H1 (cell line): Measurements from ENCODE around the gene RBFOX1. TPM values are rescaled to one million over a fixed set of nuclear protein-coding genes. Genes with fewer than 3 reads are reported as not detected.

Experiments
- CTCF ChIA-PET: fragments of 300-600 bp; sonication (Branson Sonifier 250); formaldehyde crosslinking; loops from one replicate; lab custom pipeline; 2021; ENCODE audit not compliant: partially characterized antibody; lab: Charles Lee
- POLR2A ChIA-PET: fragments of 300-600 bp; sonication (Branson Sonifier 250); formaldehyde crosslinking; loops from one replicate; lab custom pipeline; 2021; ENCODE audit warnings: inconsistent platforms; ENCODE audit not compliant: partially characterized antibody; lab: Charles Lee
- DNase-seq, 2 experiments: peaks; one replicate each; pipeline versions ENCODE4 v3.0.0 to v3.0.0-alpha.2; 2010 to 2022; ENCODE audit warnings: low spot score in 2 of 2, low read depth in 1 of 2, mixed read lengths in 1 of 2
- FAIRE-seq: peaks from 2 replicates; lab custom pipeline; 2011; peaks lifted over from hg19 to GRCh38; lab: Jason Lieb, UNC
- H2AFZ ChIP-seq: 2 replicates; pipeline ENCODE4 v1.8.1; 2012; ENCODE audit warnings: low read length, inconsistent platforms
- H2AK5ac ChIP-seq: 2 replicates; pipeline ENCODE4 v1.6.1; 2013; ENCODE audit warnings: low read depth, low read length
- H2BK120ac ChIP-seq: replicated peaks from 2 replicates; pipeline ENCODE3; 2013; ENCODE audit warnings: low read depth, low read length, inconsistent platforms
- H2BK12ac ChIP-seq: 2 replicates; pipeline ENCODE4 v1.6.1; 2013; ENCODE audit warnings: low read depth, low read length
- H2BK15ac ChIP-seq: 2 replicates; pipeline ENCODE4 v1.6.1; 2013; ENCODE audit warnings: low read length
- H2BK20ac ChIP-seq: 2 replicates; pipeline ENCODE4 v1.6.1; 2013; ENCODE audit warnings: low read length
- H2BK5ac ChIP-seq: 2 replicates; pipeline ENCODE4 v1.6.1; 2013; ENCODE audit warnings: low read depth, low read length
- H3K14ac ChIP-seq: 2 replicates; pipeline ENCODE4 v1.6.1; 2013; ENCODE audit warnings: inconsistent platforms; ENCODE audit not compliant: insufficient read length
- H3K18ac ChIP-seq: 2 replicates; pipeline ENCODE4 v1.6.1; 2013; ENCODE audit warnings: low read length; ENCODE audit errors: extremely low read depth
- H3K23ac ChIP-seq: 2 replicates; pipeline ENCODE4 v1.6.1; 2013; ENCODE audit warnings: inconsistent platforms; ENCODE audit not compliant: insufficient read length
- H3K23me2 ChIP-seq: 2 replicates; pipeline ENCODE4 v1.6.1; 2013; ENCODE audit warnings: low read depth, low read length
- H3K27ac ChIP-seq: 2 replicates; pipeline ENCODE4 v1.6.1; 2011; ENCODE audit warnings: low read depth, low read length, inconsistent platforms
- H3K27me3 ChIP-seq, 4 experiments: replicated peaks in 1 of 4; 1 replicate in 1 of 4; 2 replicates in 3 of 4; pipeline versions ENCODE4 v1.6.1 to v1.8.1; 2011 to 2013; ENCODE audit warnings: low read length in 3 of 4, mild to moderate bottlenecking in 3 of 4, inconsistent platforms in 2 of 4, mixed read lengths in 2 of 4, moderate library complexity in 1 of 4; ENCODE audit not compliant: control insufficient read depth in 3 of 4, insufficient read depth in 3 of 4; ENCODE audit errors: extremely low read depth in 1 of 4
- H3K36me3 ChIP-seq, 4 experiments: 2 replicates each; pipeline versions ENCODE4 v1.6.1 to v1.8.1; 2011 to 2013; ENCODE audit warnings: mild to moderate bottlenecking in 4 of 4, low read length in 3 of 4, moderate library complexity in 2 of 4, control low read depth in 1 of 4, inconsistent platforms in 1 of 4; ENCODE audit not compliant: insufficient read depth in 4 of 4, control insufficient read depth in 2 of 4
- H3K4ac ChIP-seq: replicated peaks from 2 replicates; pipeline ENCODE3; 2013; ENCODE audit warnings: low read length, low read depth, mixed read lengths, inconsistent platforms; ENCODE audit not compliant: insufficient read length
- H3K4me1 ChIP-seq, 4 experiments: replicated peaks in 1 of 4; 1 replicate in 1 of 4; 2 replicates in 3 of 4; pipeline versions ENCODE4 v1.6.1 to v1.8.1; 2011 to 2013; ENCODE audit warnings: low read length in 3 of 4, inconsistent platforms in 2 of 4, mixed read lengths in 1 of 4; ENCODE audit not compliant: insufficient read depth in 4 of 4, control insufficient read depth in 3 of 4
- H3K4me2 ChIP-seq, 2 experiments: 2 replicates each; pipeline versions ENCODE4 v1.6.1 to v1.8.1; 2011 to 2013; ENCODE audit warnings: low read depth in 2 of 2, low read length in 2 of 2, control low read depth in 1 of 2, inconsistent platforms in 1 of 2, mild to moderate bottlenecking in 1 of 2; ENCODE audit not compliant: insufficient read depth in 1 of 2
- H3K4me3 ChIP-seq, 4 experiments: fragments of 200-600, 300-600 bp in 1 of 4; sonication (generic), shearing (Covaris generic), sonication (Bioruptor Twin) in 1 of 4; 2 replicates each; pipeline versions ENCODE4 v1.5.1 to v1.8.1; 2011 to 2016; ENCODE audit warnings: low read length in 4 of 4, low read depth in 3 of 4, control low read depth in 2 of 4, inconsistent platforms in 2 of 4, mild to moderate bottlenecking in 2 of 4, mixed read lengths in 1 of 4, moderate library complexity in 1 of 4; ENCODE audit not compliant: insufficient read depth in 2 of 4; ENCODE audit errors: extremely low read depth in 1 of 4
- H3K56ac ChIP-seq: replicated peaks from 2 replicates; pipeline ENCODE3; 2013; ENCODE audit warnings: low read depth, mild to moderate bottlenecking, mixed read lengths, low read length, inconsistent platforms; ENCODE audit not compliant: insufficient read length
- H3K79me1 ChIP-seq: 2 replicates; pipeline ENCODE4 v1.6.1; 2013; ENCODE audit warnings: low read depth, low read length, control low read depth
- H3K79me2 ChIP-seq, 2 experiments: 2 replicates each; pipeline versions ENCODE4 v1.6.1 to v1.8.1; 2012 to 2013; ENCODE audit warnings: low read length in 2 of 2, mild to moderate bottlenecking in 2 of 2, inconsistent platforms in 1 of 2; ENCODE audit not compliant: insufficient read depth in 2 of 2, control insufficient read depth in 1 of 2
- H3K9ac ChIP-seq, 4 experiments: replicated peaks in 1 of 4; 1 replicate in 1 of 4; 2 replicates in 3 of 4; pipeline versions ENCODE4 v1.6.1 to v1.8.1; 2011 to 2013; ENCODE audit warnings: low read depth in 3 of 4, low read length in 3 of 4, control low read depth in 2 of 4, mild to moderate bottlenecking in 2 of 4, moderate library complexity in 2 of 4, inconsistent platforms in 1 of 4; ENCODE audit errors: extremely low read depth in 1 of 4
- H3K9me3 ChIP-seq, 2 experiments: 2 replicates each; pipeline versions ENCODE4 v1.6.1 to v1.8.1; 2012 to 2013; ENCODE audit warnings: mild to moderate bottlenecking in 2 of 2, moderate library complexity in 2 of 2, control low read depth in 1 of 2, inconsistent platforms in 1 of 2, low read depth in 1 of 2, low read length in 1 of 2, mixed read lengths in 1 of 2; ENCODE audit not compliant: insufficient read depth in 2 of 2
- H4K20me1 ChIP-seq, 2 experiments: replicated peaks in 1 of 2; 2 replicates each; pipeline versions ENCODE3 to v1.8.1; 2011 to 2013; ENCODE audit warnings: inconsistent platforms in 2 of 2, low read length in 2 of 2, mild to moderate bottlenecking in 1 of 2; ENCODE audit not compliant: insufficient read depth in 2 of 2, control insufficient read depth in 1 of 2
- H4K5ac ChIP-seq: 2 replicates; pipeline ENCODE4 v1.6.1; 2013; ENCODE audit warnings: low read length, low read depth, mixed read lengths, inconsistent platforms; ENCODE audit not compliant: insufficient read length
- H4K8ac ChIP-seq: 2 replicates; pipeline ENCODE4 v1.8.0; 2013; ENCODE audit warnings: mild to moderate bottlenecking, moderate library complexity, low read length, inconsistent platforms; ENCODE audit not compliant: insufficient read depth; ENCODE audit errors: extremely low read depth
- H4K91ac ChIP-seq: replicated peaks from 2 replicates; pipeline ENCODE3; 2013; ENCODE audit warnings: low read length, mixed read lengths, inconsistent platforms; ENCODE audit not compliant: insufficient read length
- BRCA1 ChIP-seq: IDR thresholded peaks from 2 replicates; pipeline ENCODE4 v1.6.1; 2012; ENCODE audit warnings: low read depth, low read length, improper control_type of control experiment
- CTBP2 ChIP-seq: IDR thresholded peaks from 2 replicates; pipeline ENCODE4 v1.7.0; 2011; ENCODE audit warnings: borderline replicate concordance, mild to moderate bottlenecking, moderate library complexity, mixed read lengths, low read length; ENCODE audit not compliant: insufficient read depth, insufficient read length
- NANOG ChIP-seq: IDR thresholded peaks from 2 replicates; pipeline ENCODE4 v1.6.1; 2011; ENCODE audit warnings: low read length, low read depth, mild to moderate bottlenecking, inconsistent platforms; ENCODE audit not compliant: insufficient read depth, poor library complexity, severe bottlenecking
- NRF1 ChIP-seq: IDR thresholded peaks from 2 replicates; pipeline ENCODE4 v1.6.1; 2011; ENCODE audit warnings: mild to moderate bottlenecking, low read depth, low read length, improper control_type of control experiment
- RNF2 ChIP-seq: fragments of 200-900, 300-1000 bp; sonication (generic); IDR thresholded peaks from 2 replicates; pipeline ENCODE4 v1.7.1; 2016; ENCODE audit warnings: borderline replicate concordance, low read depth, mild to moderate bottlenecking, antibody characterized with exemption, low read length; ENCODE audit not compliant: poor library complexity, severe bottlenecking; ENCODE audit errors: missing control alignments
- SP2 ChIP-seq: IDR thresholded peaks from 2 replicates; pipeline ENCODE4 v1.6.1; 2012; ENCODE audit warnings: mild to moderate bottlenecking, low read length, inconsistent platforms
- SRF ChIP-seq: IDR thresholded peaks from 2 replicates; pipeline ENCODE4 v1.6.1; 2011; ENCODE audit warnings: mild to moderate bottlenecking, low read depth, low read length, moderate library complexity
- TAF1 ChIP-seq: IDR thresholded peaks from 2 replicates; pipeline ENCODE4 v1.6.1; 2011; ENCODE audit warnings: mild to moderate bottlenecking, low read depth, low read length
- TEAD4 ChIP-seq: IDR thresholded peaks from 2 replicates; pipeline ENCODE4 v1.6.1; 2012; ENCODE audit warnings: low read depth, low read length, inconsistent platforms, mixed read lengths
- WGBS, 2 experiments: shearing (Covaris generic) in 1 of 2; methylation state at CpG; one replicate each; pipeline versions ENCODE4 v1.1.6 to v1.1.7; 2013 to 2015; ENCODE audit warnings: low lambda C conversion rate in 2 of 2, mixed read lengths in 2 of 2, inconsistent platforms in 1 of 2, low coverage in 1 of 2, missing lambda C conversion rate in 1 of 2; ENCODE audit not compliant: insufficient replicate concordance in 2 of 2, insufficient coverage in 1 of 2, insufficient read length in 1 of 2; ENCODE audit errors: extremely low coverage in 1 of 2, missing lambda C conversion rate in 1 of 2; 5-methylcytosine and 5-hydroxymethylcytosine counted together
- polyA plus RNA-seq, 7 experiments: library from polyadenylated mRNA; depleted of rRNA in 3 of 7; stranded (reverse) in 5 of 7; unstranded in 2 of 7; fragments of >200 nt in 5 of 7; fragments of 200-250 nt in 2 of 7; gene quantifications; 1 replicate in 5 of 7; 2 replicates in 1 of 7; 4 replicates in 1 of 7; pipeline versions ENCODE4 v1.2.1 to v1.2.3, GENCODE V29; 2011 to 2013; ENCODE audit warnings: missing spikeins in 2 of 7, mixed read lengths in 2 of 7
- total RNA-seq: library from RNA; stranded (reverse); fragmentation: NEBNext Ultra II Directional; extraction: Animal tissue kit (Norgen Biotek cat#: 25700); gene quantifications from 2 replicates; pipeline ENCODE4 v1.2.1, GENCODE V29; 2021
- TF ChIP-seq, protein P1 (sequence below), 3 experiments: IDR thresholded peaks; 1 replicate in 2 of 3; 2 replicates in 1 of 3; pipeline versions ENCODE4 v1.5.1 to v1.6.1; 2011; ENCODE audit warnings: low read length in 3 of 3, mild to moderate bottlenecking in 3 of 3, inconsistent platforms in 2 of 3, low read depth in 1 of 3, moderate library complexity in 1 of 3; ENCODE audit not compliant: insufficient read depth in 1 of 3; ENCODE audit errors: control extremely low read depth in 1 of 3

The RBFOX1 gene
- total and polyA plus RNA-seq, 2 of the 8 experiments (the other 6 are each of a cell fraction or from before 2014, with no cell fraction given): 1.7 to 2.8 TPM

DNA sequence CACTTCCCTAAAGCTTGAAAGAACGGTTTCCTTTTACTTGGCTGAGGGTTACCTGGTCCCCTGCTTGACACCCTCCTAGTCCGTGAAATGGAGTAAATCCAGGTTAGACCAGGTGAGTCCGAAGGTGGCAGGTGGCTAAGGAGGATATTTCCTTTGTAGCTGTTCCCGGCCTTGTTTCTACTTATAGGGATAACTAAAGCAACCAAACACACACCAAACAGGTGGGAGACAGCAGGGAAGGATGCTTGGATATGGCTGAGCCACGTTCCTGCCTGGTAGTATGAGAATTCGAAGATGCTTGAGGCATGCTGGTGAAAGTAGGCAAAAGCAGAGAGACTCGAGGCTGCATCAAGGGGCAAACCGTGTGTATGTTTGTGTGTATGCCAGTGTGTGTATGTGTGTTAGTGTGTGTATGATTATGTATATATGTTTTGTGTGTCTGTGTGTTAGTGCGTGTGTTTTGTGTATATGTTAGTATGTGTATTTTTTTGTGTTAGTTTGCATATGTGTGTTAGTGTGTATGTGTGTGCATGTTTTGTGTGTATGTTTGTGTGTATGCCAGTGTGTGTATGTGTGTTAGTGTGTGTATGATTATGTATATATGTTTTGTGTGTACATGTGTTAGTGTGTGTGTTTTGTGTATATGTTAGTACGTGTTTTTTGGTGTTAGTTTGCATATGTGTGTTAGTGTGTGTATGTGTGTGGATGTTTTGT is 28.9 kb downstream of the RBFOX1 start:
- H3K9me3 ChIP-seq: no peaks in the 10 kb centered on the region
- H3K4ac ChIP-seq: no peak overlapping the region
- H3K27ac ChIP-seq: no peak overlapping the region
- POLR2A ChIA-PET: no interaction called here
- H4K20me1 ChIP-seq: peaks cover 0 to 3% of the 10 kb centered on the region in 2 experiments
- H3K56ac ChIP-seq: no peak overlapping the region
- no peak overlapping the region for H4K8ac ChIP-seq
- H2BK5ac ChIP-seq: no peak overlapping the region
- H3K4me1 ChIP-seq: 0 out of 7 replicates have a peak, but pooled peaks cover 0 to 3% (median 0%) of the 10 kb centered on the region in 4 experiments
- H3K23ac ChIP-seq: no peak overlapping the region
- H4K5ac ChIP-seq: no peak overlapping the region
- H3K23me2 ChIP-seq: peaks cover 9% of the 10 kb centered on the region; the same call in 1 of the 2 replicates
- CTCF ChIA-PET: interaction anchor here (1.1 kb wide), 1 partner anchor 49 kb away, joined by 3 read pairs; no protein-coding TSS in a partner anchor
- H3K27me3 ChIP-seq: no peaks in the 10 kb centered on the region
- no peak overlapping the region for H3K14ac ChIP-seq
- DNase-seq (no peak), FAIRE-seq (no peak)
- no peak overlapping the region for H2BK12ac ChIP-seq
- H3K36me3 ChIP-seq: no peaks in the 10 kb centered on the region
- no peak overlapping the region for H2AFZ ChIP-seq
- WGBS, 2 experiments: 92 to 100% methylated on average over 2 to 10 of the region's 10 CpGs
- H2BK15ac ChIP-seq: no peak overlapping the region
- no peaks in the 10 kb centered on the region for H3K79me1 ChIP-seq
- H2BK20ac ChIP-seq: no peak overlapping the region
- H3K4me2 ChIP-seq: no peak overlapping the region
- no peaks in the 10 kb centered on the region for H3K79me2 ChIP-seq
- H4K91ac ChIP-seq: no peak overlapping the region
- no peak overlapping the region for H2AK5ac ChIP-seq
- H3K9ac ChIP-seq: no peak overlapping the region
- H3K4me3 ChIP-seq: no peak overlapping the region
- no peak overlapping the region for H2BK120ac ChIP-seq
- H3K18ac ChIP-seq: no peak overlapping the region
- TF ChIP-seq NRF1: no peak
- TF ChIP-seq TAF1: no peak
- TF ChIP-seq RNF2: no peak
- TF ChIP-seq, protein P1, sequence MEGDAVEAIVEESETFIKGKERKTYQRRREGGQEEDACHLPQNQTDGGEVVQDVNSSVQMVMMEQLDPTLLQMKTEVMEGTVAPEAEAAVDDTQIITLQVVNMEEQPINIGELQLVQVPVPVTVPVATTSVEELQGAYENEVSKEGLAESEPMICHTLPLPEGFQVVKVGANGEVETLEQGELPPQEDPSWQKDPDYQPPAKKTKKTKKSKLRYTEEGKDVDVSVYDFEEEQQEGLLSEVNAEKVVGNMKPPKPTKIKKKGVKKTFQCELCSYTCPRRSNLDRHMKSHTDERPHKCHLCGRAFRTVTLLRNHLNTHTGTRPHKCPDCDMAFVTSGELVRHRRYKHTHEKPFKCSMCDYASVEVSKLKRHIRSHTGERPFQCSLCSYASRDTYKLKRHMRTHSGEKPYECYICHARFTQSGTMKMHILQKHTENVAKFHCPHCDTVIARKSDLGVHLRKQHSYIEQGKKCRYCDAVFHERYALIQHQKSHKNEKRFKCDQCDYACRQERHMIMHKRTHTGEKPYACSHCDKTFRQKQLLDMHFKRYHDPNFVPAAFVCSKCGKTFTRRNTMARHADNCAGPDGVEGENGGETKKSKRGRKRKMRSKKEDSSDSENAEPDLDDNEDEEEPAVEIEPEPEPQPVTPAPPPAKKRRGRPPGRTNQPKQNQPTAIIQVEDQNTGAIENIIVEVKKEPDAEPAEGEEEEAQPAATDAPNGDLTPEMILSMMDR (IDR thresholded peaks at IDR 0.05; ENCODE audit: control extremely low read depth in 1 of 3, insufficient read depth in 1 of 3, low read depth in 1 of 3, low read length in 3 of 3): no peak
- TF ChIP-seq TEAD4: no peak
- TF ChIP-seq NANOG: no peak
- TF ChIP-seq SRF: no peak
- TF ChIP-seq CTBP2: no peak
- no peak for TF ChIP-seq BRCA1
- TF ChIP-seq SP2: no peak
